Measurements from ENCODE around the gene PDIA6.

Gene PDIA6

DNA sequence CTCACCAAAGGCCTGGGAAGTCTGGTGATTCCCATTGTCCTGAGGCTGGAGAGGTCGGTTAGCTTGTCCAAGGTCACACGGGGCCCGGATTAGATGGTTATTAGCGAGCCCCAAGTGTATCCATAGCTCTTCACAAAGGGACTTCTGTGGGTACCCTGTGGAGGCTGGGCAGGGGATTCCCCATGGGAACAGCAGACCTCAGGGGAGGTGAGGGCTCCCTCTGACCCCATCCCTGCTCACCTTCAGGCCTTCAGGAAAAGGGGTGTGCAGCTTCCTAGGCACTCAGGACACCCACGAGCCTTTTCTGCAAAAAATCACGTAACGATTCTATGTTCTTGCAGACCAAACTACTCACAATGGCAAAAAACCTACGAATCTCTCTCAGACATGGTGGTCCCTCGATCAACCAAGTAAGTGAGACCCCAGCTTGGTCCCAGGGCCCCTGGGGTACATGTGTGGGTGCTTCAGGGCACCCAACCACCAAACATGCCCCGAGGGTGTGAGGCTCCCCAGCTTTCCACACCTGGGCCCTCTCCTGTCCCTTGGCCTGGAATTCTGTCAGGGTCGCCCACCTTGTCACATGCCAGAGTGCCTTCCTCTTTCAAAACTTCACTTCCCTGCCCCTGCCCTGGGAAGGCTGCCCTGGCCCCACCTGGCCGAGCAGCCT lies 40.3 kb downstream of the PDIA6 start:
- DNase-seq (ENCODE audit: low read depth in 1 of 2, low spot score in 1 of 2) = no peak
- no peak for TF ChIP-seq JUND (IDR thresholded peaks at IDR 0.05; ENCODE audit: low read depth)
- in situ Hi-C loops (cut with HindIII; ENCODE audit: low pct_unique_long_range_greater_than_20kb, low sequenced_read_pairs) = no loop called here

- no peak for TF ChIP-seq JUND (IDR thresholded peaks at IDR 0.05; ENCODE audit: low read depth)
- in situ Hi-C loops (cut with HindIII; ENCODE audit: low pct_unique_long_range_greater_than_20kb, low sequenced_read_pairs) = no loop called here
- DNase-seq (ENCODE audit: low read depth in 1 of 2, low spot score in 1 of 2) = no peak
Observed at GRCh38 chr2:10771786-10772185, 40.8 kb downstream of the PDIA6 start.

DNA sequence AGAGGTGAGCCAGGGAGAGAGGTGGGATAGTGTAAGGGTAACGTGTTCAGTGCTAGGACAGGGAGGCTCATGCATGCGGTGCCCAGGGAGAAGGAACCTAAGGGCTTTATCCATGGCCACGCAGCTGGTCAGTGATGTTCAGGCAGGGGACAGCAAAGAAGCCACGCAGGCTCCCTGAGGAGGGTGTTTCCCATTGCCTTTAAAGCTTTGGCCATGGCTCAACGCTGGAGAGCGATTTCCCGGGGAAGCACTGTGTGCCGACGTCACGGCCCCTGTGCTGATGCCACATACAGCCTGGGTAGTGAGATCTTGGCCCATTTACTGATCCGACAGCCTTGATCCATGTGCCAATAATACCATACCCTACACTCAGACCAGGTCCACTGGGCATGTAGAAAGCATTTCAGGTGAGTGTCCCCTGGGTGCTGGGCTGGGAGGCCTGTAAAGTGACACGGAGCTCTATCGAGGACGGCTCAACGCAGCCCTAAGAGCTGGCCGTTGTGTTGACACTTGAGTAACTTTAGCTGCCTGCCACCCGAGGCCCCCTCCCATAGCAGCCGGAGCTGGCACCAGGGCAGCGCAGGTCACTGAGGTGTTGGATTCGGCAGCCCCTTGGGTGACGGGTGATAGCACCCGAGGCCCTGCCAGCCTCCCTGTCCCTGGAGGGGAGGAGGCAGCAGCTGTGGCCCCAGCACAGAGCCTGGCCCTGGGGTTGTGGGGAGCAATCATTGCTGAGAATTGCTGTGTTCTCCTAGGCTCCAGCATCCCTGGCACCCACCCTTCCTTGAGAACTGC lies 41.4 kb downstream of the PDIA6 start:
- in situ Hi-C loops (cut with HindIII; ENCODE audit: low pct_unique_long_range_greater_than_20kb, low sequenced_read_pairs) = no loop called here
- TF ChIP-seq JUND (IDR thresholded peaks at IDR 0.05; ENCODE audit: low read depth) = no peak
- DNase-seq (ENCODE audit: low read depth in 1 of 2, low spot score in 1 of 2) = no peak

- TF ChIP-seq JUND (IDR thresholded peaks at IDR 0.05; ENCODE audit: low read depth) = no peak
- in situ Hi-C loops (cut with HindIII; ENCODE audit: low pct_unique_long_range_greater_than_20kb, low sequenced_read_pairs) = no loop called here
- no peak for DNase-seq (ENCODE audit: low read depth in 1 of 2, low spot score in 1 of 2)
Observed at GRCh38 chr2:10768063-10768507, 44.5 kb downstream of the PDIA6 start.

DNA sequence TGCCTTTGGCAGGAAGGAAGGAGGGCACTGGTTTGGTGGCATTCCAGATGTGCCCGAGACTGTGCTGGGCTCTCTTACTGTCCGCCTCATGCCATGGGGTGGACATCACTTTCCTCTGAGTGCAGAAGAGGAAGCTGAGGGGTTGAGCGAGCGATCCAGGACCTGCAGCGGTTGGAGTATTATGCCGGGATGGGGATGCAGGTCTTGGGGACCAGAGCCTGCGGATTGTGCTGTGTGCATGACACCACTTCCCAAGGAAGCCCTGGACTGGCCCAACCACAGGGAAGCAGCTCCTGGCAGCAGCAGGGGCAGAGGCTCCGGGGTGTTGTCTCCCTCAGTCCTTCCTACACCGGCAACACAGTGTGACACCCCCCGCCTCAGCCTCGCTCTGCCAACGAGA lies 46.7 kb downstream of the PDIA6 start:
- in situ Hi-C loops (cut with HindIII; ENCODE audit: low pct_unique_long_range_greater_than_20kb, low sequenced_read_pairs) = no loop called here
- no peak for TF ChIP-seq JUND (IDR thresholded peaks at IDR 0.05; ENCODE audit: low read depth)
- no peak for DNase-seq (ENCODE audit: low read depth in 1 of 2, low spot score in 1 of 2)

- no peak for DNase-seq (ENCODE audit: low read depth in 1 of 2, low spot score in 1 of 2)
- TF ChIP-seq JUND (IDR thresholded peaks at IDR 0.05; ENCODE audit: low read depth) = no peak
- in situ Hi-C loops (cut with HindIII; ENCODE audit: low pct_unique_long_range_greater_than_20kb, low sequenced_read_pairs) = no loop called here
Observed at GRCh38 chr2:10765461-10765860, 47.1 kb downstream of the PDIA6 start.

DNA sequence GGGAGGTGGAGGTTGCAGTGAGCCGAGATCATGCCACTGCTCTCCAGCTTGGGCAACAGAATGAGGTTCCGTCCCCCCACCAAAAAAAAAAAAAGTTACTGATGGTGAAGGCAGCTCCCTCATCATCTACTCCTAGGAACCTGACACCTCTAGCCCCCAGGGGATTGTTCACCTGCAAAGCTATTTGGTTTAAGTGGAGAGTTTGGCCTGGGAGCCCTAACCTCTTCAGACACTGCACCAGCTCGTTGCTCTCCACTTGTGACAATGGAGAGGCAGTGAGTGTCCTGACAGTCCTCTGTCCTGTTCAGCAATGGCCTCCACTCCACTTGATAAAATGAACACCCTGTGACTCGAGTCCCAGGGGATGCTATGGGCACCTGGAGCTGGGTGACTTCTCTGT lies 47.7 kb downstream of the PDIA6 start:
- TF ChIP-seq JUND (IDR thresholded peaks at IDR 0.05; ENCODE audit: low read depth) = no peak

DNA sequence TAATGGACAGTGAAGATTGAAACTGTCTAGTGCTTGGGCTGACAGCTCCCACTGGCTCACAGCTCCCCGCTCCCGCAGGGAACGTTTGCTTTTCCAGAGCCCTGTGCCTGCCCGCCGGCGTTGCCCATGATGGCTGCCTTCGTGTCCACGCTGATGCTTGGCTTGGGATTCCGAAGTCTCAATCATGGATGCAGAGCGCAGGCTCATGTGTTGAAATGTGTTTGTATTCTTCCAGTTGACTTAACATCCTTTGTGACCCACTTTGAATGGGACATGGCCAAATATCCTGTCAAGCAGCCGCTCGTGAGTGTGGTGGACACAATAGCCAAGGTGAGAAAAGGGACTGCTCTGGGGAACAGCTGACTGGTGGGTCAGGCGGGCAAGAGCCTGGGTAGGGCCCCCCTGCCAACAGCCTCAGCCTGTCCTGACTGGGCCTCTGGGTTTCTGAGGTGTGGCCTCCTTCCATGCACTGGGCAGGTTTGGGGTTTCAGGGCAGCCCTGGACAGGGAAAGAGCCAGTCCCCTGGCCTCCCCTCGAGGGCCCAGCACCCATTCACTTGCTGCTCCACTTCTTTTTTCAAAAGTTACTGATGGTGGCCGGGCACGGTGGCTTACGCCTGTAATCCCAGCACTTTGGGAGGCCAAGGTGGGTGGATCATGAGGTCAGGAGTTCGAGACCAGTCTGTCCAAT lies 48.3 kb downstream of the PDIA6 start:
- in situ Hi-C loops (cut with HindIII; ENCODE audit: low pct_unique_long_range_greater_than_20kb, low sequenced_read_pairs) = no loop called here
- TF ChIP-seq JUND (IDR thresholded peaks at IDR 0.05; ENCODE audit: low read depth) = no peak
- no peak for DNase-seq (ENCODE audit: low read depth in 1 of 2, low spot score in 1 of 2)

More for the DNA sequence above, 47.7 kb downstream of the PDIA6 start:
- in situ Hi-C loops (cut with HindIII; ENCODE audit: low pct_unique_long_range_greater_than_20kb, low sequenced_read_pairs) = no loop called here
- no peak for DNase-seq (ENCODE audit: low read depth in 1 of 2, low spot score in 1 of 2)

GRCh38 chr2:10763461-10763800 lies 49.2 kb downstream of the PDIA6 start:
- DNase-seq (ENCODE audit: low read depth in 1 of 2, low spot score in 1 of 2) = no peak
- no peak for TF ChIP-seq JUND (IDR thresholded peaks at IDR 0.05; ENCODE audit: low read depth)
- in situ Hi-C loops (cut with HindIII; ENCODE audit: low pct_unique_long_range_greater_than_20kb, low sequenced_read_pairs) = no loop called here

GRCh38 chr2:10762651-10763460 lies 49.7 kb downstream of the PDIA6 start:
- no peak for TF ChIP-seq JUND (IDR thresholded peaks at IDR 0.05; ENCODE audit: low read depth)
- in situ Hi-C loops (cut with HindIII; ENCODE audit: low pct_unique_long_range_greater_than_20kb, low sequenced_read_pairs) = no loop called here
- DNase-seq (ENCODE audit: low read depth in 1 of 2, low spot score in 1 of 2) = peak; percentile 45 to 80

GRCh38 chr2:10761591-10761990 lies 51.0 kb downstream of the PDIA6 start:
- in situ Hi-C loops (cut with HindIII; ENCODE audit: low pct_unique_long_range_greater_than_20kb, low sequenced_read_pairs) = no loop called here
- TF ChIP-seq JUND (IDR thresholded peaks at IDR 0.05; ENCODE audit: low read depth) = no peak
- no peak for DNase-seq (ENCODE audit: low read depth in 1 of 2, low spot score in 1 of 2)

DNA sequence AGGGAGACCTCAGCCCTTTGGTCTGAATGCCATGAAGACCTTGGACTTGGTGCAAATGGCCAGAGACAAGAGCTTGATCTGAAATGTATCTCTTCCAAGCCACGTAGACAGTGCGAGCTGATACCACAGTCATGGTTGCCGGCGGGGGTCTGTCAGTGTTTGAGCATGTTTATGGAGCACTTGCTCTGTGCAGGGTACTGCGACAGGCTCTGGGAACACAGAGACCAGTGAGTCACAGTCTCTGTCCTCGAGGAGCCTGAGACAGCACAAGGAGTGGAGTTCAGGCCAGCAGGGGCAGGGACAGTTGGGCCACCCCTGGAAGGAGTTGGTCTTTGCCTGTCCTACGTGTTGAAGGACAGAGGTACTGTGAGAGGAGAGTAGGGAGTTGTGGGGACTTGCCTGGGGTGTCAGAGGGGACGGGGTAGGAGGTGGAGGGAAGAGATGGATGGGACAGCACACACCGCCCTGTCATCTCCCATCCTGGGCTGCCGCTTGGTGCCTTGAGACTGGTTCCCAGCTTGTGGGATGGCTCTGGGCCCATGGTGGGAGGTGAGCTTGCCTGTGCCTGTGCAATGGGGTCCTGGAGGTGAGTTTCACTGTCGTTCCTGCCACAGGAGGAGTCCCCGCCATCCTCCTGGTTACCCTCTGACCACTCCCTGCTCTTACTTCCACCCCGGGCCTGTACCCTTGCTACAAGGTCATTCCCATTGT lies 51.6 kb downstream of the PDIA6 start:
- DNase-seq (ENCODE audit: low read depth in 1 of 2, low spot score in 1 of 2) = no peak
- in situ Hi-C loops (cut with HindIII; ENCODE audit: low pct_unique_long_range_greater_than_20kb, low sequenced_read_pairs) = no loop called here
- no peak for TF ChIP-seq JUND (IDR thresholded peaks at IDR 0.05; ENCODE audit: low read depth)
